Activated T-helper 1 cell treated with Interleukin-2 at 50 U/mL for 16 hours (primary cell): ENCODE measurements around the gene DHRS12.

Experiments used
- DNase-seq: peaks from one replicate; pipeline ENCODE4 v3.0.0-alpha.2; 2020; ENCODE audit warnings: low read depth

Gene DHRS12

DNA sequence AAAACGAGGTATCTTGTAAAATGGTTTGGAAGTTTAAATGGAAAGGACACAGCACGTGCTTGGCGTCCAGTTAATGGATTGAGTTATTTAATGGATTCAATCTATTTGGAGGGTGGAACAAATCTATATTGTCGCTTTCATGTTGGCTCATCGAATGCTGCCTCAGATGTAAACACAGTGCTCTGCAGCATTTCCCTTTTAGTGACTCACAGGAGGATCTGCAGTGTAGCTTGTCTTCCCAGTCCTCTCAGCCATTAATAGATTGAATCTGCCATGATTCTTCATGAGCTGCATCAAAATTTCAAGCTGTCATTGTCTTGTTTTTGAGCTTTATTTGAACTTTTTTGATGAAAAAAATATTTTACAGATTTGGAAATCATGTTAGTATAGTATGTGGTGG lies 44.7 kb downstream of the DHRS12 start:
- no peak for DNase-seq

DNA sequence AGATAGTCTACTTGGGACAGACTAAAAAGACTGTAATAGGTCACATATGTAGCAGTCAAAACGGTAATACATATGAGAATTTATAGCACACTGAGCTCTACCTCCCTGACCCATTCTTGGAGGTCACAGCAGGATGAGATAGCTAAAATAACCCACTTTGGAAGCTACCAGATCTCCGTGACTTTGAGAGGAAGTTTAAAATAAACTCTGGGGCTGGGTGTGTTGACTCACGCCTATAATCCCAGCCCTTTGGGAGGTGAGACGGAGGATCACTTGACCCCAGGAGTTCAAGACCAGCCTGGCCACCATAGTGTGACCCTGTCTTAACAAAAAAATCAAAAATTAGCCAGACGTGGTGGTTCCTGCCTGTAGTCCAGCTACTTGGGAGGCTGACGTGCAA lies 45.3 kb downstream of the DHRS12 start:
- DNase-seq, result no peak

DNA sequence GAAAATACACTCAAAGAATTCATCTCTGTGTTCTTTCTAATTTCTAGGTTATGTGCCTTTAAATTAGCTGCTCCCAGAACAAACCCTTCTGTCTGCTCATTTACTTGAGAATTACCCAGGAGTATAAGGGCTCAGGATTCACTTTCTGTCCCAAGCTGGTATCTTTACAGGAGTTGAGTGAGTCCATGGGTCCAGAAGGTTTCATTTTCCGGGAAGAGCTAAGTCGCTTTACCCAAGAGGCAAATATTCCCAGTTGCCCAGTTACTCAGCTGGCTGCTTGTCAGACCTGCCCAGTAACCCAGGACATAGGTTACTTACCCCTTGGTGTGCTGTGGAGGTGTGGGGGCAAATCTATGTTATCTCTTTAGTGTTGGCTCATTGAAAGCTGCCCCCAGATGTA lies 47.3 kb downstream of the DHRS12 start:
- DNase-seq, result no peak

DNA sequence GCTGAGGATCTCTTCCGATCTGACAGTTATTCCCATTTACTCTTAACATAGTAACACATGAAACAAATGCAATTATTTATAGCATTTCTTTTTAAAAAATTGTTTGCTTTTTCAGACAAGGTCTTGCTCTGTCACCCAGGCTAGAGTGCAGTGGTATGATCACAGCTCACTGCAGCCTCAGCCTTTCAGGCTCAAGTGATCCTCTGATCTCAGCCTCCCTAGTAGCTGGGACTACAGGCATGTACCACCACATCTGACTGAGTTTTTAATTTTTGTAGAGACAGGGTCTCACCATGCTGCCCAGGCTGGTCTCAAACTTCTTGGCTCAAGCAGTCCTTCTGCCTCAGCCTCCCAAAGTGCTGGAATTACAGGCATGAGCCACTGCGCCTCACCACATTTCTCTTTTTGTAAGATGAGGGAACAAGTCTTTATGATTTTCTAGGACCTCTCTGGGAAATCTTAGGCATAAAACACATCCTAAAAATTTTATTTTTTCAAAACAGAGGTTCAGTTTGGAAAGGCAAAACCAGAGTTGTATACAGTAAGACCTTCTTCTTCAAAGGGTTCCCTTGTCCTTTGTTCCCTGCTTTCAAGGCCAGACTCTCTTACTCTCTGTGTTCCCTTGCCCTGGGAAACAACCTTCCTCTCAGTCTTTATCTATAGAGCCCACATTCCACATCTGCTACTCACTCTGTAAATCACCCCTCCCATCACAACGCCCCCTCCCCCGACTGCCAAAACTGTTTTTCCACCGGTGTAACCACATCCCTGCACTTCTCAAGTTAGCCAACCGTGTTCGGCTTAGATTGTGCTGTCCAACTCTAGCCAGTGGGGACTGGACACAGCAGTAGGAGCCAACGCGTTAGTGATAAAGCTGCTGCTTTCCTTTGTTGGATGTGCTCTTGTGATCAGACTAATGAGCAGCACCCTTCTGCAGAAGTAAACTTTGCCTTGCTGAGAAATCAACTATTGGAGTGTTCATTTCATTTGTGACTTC lies 56.2 kb downstream of the DHRS12 start:
- DNase-seq, result no peak

DNA sequence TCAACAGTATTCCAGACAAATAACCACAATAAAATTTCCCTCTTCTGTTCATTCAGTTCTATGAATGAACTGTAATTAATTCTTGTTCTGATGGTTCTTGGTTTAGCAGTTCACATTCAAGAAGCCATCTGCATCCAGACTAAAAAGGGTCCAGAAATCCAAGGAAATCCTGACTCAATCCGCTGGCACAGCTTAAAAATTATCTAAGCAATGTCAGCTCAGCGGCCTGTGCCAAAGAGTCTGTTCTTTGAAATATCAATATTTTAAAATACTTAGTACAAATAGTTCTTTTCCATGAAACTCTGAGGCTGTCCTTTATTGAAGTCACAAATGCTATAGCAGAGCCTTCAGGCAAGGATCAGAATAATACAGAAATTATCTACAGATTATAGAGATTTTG lies 57.2 kb downstream of the DHRS12 start:
- DNase-seq, result no peak

DNA sequence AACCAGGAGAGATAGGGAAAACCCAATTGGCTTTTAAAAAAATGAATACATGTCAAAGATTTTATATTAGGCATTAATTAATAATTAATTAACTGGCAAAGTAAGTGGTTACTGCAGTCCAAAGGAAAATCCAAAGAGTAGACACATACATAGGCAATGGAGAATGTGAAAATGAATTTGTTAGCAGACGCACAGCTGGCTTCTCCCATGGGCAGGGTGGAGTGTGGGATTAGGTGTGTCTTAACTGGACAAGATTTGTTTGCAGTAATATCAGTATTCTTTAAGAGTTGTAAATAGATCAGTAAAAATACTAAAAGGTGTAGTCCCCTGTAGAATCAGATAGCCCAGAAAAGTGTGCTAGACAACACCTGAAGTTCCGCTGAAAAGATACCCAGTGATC lies 58.7 kb downstream of the DHRS12 start:
- DNase-seq, result no peak

DNA sequence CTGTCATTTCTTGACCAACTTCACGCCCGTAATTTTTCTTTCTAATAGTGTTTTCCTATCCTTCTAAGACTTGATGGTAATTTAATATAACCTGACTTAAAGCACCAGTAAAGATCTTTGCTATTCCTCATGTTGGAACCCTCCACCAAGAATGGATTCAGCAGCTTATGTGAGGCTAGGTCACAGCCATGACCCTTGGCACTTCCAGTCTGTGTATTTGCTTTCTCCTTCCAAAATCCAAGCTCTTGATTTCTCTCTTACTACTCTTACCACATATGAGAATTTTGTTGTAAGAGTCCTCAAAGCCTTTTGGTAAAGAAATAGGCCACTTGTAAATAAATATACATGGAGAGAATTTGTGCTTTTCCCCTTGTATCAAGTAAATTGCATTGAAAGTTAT lies 61.4 kb downstream of the DHRS12 start:
- no peak for DNase-seq

DNA sequence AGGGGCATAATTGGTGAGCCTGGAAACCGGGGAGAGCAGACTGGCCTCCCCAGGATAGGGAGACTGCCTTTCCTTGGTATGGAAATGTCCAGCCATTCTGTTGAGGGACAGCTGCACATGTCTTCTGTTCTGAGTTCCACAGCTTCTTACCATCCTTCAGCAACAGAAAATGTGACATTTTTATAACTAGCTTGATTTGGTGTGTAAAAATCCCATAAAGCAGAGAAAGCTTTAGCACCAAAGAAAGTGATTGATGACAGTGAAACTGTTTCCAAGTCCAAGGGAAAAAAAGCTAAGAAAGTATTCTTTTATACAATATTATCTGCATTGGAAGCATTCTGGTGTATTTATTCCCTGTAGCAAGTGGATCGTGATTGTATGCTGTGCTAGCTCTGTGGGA lies 61.9 kb downstream of the DHRS12 start:
- DNase-seq, result no peak

DNA sequence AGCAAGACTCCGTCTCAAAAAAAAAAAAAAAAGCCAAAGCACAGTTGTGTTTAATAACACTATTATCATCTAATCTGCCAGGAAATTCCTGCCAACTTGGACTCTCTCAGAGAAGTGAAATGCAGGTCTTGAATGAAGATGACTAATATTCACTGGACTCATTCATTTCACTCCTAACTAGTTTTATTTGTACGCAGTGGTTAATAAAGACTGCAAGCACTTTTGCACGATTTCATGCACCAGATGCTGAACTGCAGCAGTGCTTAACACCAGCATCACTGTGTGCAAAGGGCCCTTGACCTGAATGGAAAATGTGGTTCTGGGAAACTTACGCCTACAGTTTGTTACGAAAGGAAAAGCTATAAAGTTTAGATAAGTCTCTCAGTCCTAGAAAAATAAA lies 63.3 kb downstream of the DHRS12 start:
- no peak for DNase-seq

DNA sequence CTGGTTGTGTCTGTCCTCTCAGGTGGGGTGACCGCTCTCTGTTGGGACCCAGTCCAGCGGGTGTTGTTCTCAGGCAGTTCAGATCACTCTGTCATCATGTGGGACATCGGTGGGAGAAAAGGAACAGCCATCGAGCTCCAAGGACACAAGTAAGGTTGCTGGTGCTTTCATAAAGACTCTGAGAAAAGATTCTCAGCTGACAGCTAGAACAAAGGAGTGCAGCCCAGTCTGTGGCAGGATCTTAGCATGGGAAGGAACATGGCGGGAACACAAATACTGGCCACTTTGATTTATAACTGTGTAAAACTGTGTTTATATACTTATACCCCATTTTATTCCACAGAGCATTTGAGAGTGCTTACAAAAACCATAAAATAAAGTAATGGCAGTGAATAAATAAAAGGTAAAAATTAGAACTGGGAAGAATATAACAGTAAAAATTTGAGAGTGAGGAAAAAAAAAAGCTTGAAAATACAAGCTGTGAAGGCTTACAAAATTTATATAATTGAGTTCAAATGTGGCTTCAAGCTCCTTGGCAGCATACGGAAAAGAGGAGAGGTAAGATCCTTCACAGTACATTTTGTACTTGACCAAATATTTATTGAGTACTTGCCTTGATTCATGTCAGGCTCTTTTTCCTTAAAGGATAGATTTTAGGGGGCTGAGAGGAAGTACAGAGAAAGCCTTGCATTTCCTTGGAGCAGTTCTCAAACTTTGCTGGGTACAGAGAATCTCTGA lies 64.8 kb downstream of the DHRS12 start:
- no peak for DNase-seq

DNA sequence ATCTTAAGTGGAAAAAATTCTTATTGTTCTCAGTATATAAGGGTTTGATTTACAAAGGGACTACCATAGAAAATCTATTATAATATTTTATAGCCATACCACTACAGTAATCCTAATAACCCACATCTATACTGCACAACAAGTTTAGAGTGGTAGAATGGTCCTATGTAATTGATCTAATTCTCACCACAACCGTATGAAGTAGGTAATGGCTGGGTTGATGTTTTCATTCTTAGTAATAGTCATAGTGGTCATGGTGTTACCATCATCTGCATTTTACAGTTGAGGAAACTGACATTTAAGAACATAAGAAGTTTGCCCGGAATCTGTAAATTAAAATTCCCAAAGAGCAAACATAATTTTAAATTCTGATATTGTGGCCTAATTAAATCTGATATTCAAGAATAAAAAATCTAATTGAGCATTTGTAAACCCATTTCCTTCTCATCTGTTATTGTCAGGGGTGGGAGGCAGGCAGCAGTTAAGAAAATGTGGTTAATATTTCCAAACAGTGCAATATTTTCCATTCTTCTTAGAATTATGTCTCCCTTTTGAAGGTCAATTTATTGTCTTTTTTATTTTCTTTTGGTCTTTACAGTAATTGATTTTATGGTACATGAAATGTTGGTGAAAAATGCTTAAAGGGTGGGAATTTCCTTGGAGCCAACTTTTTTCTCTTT lies 65.6 kb downstream of the DHRS12 start:
- no peak for DNase-seq

DNA sequence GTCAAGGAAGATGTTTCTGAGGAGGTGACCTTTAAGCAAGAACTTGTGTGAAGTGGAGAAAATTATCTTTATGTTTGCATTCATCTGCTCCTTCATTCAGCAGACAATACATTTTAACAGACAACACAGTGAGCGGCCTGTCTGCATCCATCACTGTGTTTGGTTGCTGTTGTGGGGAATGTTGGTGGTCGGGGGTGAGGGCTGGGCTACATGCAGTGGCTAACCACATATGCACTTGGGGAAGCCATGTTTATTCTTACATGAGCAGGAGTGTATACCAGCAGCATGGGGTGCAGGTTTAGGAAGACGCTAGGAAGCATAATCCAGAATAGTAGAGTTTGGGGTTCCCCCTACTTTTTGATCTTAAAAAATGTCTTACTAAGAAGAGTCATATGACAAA lies 66.4 kb downstream of the DHRS12 start:
- no peak for DNase-seq

DNA sequence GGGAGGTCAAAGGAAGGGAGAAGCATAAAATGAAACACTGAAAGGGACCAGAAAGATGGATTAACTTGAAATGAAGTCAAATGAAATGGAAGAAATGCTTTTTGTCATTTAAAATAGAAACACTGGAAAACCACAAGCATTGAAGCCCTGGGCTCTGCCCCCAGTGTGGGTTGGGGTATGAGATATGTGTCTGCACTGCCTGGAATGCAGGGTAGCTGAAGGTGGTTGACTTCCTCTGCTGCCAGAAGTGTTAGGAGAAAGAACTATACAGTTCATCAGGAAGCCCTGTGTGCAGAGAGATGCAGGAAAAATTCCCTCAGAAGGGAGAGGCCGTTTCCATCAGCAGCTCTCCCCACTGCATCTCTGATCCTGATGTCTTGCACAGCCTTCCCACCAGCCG lies 69.2 kb downstream of the DHRS12 start:
- DNase-seq, result no peak

DNA sequence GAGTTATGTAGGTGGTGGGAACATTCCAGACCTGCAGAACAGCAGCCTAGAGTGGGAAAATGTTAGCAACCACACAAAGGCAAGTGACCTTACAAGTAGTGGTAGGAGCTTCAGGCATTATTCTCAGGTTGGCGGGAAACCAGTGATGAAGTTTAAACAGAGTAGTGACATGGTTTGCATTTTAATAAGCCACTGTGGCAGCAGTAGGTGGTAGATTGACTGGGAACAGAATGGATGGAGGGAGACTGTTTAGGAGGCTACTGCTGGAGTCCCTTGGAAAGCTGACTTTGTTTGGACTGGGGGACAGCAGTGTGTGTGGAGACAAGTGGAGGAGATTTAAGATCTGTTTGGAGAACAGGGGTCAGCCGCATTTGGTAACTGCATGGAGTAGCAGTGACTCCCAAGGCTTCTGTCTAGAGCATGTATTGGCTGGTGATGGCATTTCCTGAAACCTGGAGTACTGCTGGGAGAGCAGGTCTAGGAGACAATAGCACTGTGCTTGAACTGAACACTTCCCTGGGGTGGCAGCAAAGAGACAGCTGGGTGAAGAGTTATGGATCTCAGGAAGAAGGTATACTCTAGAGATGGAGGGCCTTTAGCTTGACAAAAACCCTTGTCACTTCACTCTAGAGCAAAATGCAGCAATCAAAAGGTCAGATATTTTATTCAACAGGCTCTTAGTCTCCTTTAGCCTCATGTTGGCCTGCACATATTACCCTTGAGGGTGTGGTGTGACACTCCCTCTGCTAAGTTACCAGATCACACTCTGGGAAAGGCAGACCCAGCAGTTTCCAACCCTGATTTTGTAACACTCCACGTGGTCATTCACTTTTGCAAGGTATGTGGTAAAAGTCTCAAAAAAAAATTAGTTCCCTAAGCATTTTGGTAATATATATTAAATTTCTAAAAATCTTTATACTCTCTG lies 70.3 kb downstream of the DHRS12 start:
- no peak for DNase-seq

DNA sequence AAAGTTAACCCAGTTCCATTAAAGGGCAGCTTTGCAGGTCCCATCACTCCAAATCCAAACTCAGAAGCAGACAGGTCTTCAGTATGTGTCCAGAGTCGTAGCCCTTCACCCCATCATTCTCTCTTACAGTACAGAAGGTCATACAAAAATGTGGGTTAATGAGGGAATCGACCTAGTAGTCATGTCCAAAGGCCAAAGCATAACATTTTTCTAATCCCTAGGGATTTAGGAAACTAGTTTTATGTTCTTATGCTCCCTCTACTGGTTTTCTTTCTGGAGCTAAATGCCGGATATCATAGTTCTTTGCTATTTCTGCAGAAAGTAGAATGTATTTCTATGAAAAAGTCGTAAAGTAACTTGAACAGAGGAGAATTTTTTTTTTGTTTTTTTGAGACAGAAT lies 72.2 kb downstream of the DHRS12 start:
- no peak for DNase-seq

DNA sequence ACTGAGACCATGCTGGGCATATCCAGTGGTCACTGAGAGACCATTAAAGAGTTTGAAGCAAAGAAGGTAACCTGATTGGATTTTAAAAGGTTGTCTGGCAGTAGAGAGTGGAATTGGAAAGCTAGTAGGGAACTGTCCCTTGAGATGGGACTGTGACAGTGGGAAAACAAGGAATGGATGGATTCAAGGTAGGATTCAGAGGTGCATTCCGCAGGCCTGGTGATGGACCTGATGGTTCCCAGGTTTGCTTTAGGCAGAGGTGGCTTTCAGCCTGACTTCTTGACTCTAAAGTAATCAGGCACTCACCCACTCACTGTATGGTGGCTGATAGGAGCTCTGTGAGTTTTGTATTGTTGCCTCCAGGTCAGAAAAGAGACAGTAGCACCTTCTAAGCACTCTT lies 73.0 kb downstream of the DHRS12 start:
- no peak for DNase-seq

DNA sequence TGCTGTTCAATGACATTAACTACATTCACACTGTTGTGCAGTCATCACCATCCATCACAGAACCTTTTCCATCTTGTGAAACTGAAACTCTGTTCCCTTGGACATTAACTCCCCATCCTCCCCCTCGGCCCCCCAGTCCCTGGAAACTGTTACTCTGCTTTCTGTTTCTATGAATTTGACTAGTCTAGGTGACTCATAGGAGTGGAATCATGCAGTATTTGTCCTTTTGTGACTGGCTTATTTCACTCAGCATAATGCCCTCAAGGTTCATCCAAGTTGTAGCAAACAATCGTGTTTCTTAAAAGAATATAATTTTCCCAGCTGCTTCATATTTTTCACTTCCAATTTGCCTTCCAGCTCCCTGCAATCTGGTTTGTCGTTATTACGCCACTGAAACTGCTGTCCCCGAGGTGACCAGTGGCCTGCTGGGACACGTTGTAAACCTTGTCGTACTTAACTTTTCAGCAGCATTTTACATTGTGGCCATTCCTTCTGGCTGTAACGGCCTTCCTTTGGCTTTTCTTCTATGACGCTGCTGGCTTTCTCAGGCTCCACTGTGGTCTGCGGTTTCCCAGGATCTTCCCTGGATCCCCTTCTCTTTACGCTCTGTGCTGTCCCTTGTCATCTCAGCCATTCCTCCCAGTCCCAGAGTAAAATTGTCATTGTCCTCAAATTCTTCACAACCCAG lies 74.0 kb downstream of the DHRS12 start:
- DNase-seq, result no peak

DNA sequence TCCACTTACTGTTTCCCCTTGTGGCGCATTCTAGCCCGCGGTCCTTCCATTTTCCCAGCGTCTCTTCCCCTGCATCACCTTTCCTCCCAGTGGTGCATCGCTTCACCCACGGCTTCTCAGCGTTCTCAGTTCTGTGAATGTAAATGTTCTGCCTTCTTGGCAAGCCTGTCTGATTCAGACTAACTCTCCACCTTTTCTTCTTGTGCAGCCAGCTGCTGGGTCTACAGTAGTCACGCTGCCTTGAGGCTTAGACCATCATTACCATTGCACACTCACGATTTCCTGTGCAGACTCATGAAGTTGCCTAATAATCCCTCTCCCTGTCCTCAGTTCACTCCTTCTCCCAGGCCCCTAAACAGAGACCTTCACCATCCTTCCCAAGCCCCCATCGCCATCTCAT lies 75.0 kb downstream of the DHRS12 start:
- DNase-seq, result no peak

DNA sequence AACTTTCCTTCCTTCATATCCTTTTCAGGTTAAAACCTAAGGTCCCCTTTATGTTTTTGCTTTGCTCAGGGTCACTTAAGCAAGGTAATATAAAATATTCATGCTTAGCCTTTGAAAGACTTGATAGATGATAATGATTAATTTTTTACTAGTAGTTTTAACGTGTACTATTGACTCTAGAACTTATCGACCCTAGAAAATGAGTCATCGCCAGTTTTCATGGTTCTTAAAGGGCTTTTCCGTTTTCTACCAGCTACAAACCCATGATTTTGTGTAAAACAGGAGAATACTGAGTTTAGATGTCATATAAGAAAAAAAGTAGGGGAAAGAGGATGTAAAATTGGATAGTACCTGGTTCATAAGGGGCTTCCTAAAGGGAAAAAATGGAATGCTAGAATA lies 75.7 kb downstream of the DHRS12 start:
- no peak for DNase-seq

DNA sequence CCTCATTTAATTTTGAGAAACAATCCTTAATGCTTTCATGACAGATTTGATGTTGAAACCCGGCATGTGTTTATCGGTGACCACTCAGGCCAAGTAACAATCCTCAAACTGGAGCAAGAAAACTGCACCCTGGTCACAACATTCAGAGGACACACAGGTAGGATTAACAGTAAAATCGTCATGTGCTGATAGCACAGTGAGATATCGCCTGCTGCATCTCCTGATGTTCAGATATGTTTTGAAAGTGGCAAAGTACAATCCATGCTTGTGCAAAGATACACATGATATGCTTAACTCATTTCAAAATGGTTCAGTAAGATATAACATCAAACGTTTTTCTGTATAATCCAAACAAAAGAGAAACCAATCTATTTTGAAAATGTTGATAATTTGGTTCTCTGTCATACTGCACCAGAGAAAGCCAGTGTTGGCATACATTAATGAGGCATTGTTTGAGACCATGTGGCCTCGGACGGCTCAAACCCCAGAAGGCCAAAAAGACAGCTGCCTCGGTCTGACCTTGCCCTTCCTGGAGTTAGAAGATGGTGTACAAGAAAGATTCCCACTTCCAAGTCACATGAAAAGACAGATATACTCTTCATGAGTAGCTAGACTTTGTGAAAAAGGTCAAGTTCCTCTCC lies 76.2 kb downstream of the DHRS12 start:
- DNase-seq, result no peak
